Stimulated activated CD8-positive, alpha-beta memory T cell treated with anti-CD3 and anti-CD28 coated beads, Interleukin-7, amount 100 ng/mL, for 48 hours (primary cell): ENCODE results near the gene C7orf25.

Experiments used
- DNase-seq, 2 donors: peaks; one replicate each; pipeline ENCODE4 v3.0.0-alpha.2; 2020; ENCODE audit warnings: low read depth in 1 of 2; ENCODE audit errors: extremely low read depth in 1 of 2

C7orf25 gene

GRCh38 chr7:42880392-42880791 lies 31.5 kb downstream of the C7orf25 start:
- no peak for DNase-seq

GRCh38 chr7:42878303-42878702 lies 33.6 kb downstream of the C7orf25 start:
- no peak for DNase-seq

GRCh38 chr7:42877862-42878261 lies 34.0 kb downstream of the C7orf25 start:
- DNase-seq, result no peak

DNA sequence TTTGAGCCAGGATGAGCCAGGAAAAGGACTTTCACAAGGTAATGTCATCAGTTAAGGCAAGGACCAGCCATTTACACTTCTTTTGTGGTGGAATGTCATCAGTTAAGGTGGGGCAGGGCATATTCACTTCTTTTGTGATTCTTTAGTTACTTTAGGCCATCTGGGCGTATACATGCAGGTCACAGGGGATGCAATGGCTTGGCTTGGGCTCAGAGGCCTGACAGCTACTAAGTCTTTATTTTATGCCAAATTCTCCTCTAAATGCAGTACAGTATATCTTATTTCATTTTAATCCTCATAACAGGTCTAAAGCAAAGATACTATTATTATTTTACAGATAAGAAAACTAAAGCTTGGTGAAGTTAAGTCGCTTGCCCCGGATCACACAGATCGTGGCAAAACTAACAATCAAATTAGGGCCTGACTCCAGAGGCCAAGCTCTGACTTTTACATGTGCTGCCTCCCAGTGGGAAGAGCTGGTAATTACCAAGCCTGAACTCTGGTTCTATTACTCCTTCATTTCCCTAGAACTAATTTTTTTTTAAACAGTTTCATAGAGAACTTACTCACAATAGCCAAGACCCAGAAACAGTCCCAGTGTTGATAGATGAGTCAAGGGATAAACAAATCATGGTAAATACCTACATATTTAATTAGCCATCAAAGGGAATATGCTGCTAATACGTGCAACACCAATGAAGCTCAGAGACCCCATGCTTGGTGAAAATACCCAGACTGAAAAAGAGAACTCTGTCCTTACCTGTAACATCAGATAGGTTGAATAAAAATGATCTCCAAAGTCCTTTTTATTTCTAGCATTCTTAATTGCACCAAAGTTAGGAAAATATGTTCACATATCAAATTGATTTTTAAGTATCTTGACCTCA lies 35.4 kb downstream of the C7orf25 start:
- peak in 1 of 2 donors; percentile 50 for DNase-seq

GRCh38 chr7:42869131-42870020 lies 42.5 kb downstream of the C7orf25 start:
- peak; percentile 9 to 58 for DNase-seq

DNA sequence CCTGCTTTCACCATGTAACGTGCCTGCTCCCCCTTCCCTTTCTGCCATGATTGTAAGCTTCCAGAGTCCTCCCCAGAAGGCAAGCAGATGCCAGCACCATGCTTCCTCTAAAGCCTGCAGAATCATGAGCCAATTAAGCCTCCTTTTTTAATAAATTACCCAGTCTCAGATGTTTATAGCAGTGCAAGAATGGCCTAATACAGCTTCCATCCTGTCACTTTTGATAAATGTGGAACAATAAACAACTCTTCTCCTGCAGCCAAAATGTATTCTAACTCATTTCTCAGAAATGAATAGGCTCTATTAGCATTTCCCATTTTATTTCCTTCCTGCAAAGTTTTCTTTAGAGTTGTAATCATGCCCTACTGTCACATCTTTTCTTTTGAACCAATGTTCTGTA lies 43.4 kb downstream of the C7orf25 start:
- DNase-seq, result no peak
